Sigmoid colon (tissue), 4 donors: ENCODE measurements around the gene CCS.

ENCODE experiments used
- POLR2A ChIP-seq, 2 donors: fragments of 450-650 bp; IDR thresholded peaks; one replicate each; pipeline ENCODE4 v1.6.1; 2016; ENCODE audit warnings: antibody characterized with exemption in 2 of 2, mild to moderate bottlenecking in 2 of 2, moderate library complexity in 2 of 2
- POLR2AphosphoS5 ChIP-seq, 4 donors: sonication (generic); formaldehyde crosslinking; IDR thresholded peaks; one replicate each; pipeline ENCODE4 v1.6.1; 2017; ENCODE audit warnings: antibody characterized with exemption in 4 of 4
- TF ChIP-seq, protein P1 (sequence below), 4 experiments: fragments of 450-650 bp in 3 of 4; fragments of 200-600 bp in 1 of 4; IDR thresholded peaks; one replicate each; pipeline ENCODE4 v1.5.1; 2016 to 2019; ENCODE audit warnings: antibody characterized with exemption in 4 of 4, mild to moderate bottlenecking in 3 of 4, moderate library complexity in 2 of 4

DNA sequence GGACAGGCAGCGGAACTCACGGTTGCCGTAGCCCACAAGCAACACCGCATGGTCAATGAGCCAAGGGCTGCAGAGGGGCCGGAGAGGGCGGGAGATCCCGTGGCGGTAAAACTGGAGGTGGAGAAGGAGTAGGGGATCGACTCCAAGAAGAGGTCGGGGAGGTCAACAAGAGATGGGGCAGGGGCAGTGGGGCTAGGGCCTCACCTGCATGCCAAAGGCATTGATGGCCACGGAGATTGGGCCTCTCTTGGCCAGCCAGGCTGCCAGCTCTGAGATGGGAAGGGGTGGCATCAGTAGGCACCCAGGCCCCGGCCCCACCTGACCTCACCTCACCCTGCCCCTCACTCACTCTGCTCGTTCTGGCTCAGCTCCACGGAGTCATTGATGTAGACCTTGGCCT lies 28.4 kb upstream of the CCS start:
- TF ChIP-seq, protein P1, sequence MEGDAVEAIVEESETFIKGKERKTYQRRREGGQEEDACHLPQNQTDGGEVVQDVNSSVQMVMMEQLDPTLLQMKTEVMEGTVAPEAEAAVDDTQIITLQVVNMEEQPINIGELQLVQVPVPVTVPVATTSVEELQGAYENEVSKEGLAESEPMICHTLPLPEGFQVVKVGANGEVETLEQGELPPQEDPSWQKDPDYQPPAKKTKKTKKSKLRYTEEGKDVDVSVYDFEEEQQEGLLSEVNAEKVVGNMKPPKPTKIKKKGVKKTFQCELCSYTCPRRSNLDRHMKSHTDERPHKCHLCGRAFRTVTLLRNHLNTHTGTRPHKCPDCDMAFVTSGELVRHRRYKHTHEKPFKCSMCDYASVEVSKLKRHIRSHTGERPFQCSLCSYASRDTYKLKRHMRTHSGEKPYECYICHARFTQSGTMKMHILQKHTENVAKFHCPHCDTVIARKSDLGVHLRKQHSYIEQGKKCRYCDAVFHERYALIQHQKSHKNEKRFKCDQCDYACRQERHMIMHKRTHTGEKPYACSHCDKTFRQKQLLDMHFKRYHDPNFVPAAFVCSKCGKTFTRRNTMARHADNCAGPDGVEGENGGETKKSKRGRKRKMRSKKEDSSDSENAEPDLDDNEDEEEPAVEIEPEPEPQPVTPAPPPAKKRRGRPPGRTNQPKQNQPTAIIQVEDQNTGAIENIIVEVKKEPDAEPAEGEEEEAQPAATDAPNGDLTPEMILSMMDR (IDR thresholded peaks at IDR 0.05) = no peak
- no peak for TF ChIP-seq POLR2AphosphoS5 (IDR thresholded peaks at IDR 0.05)
- no peak for TF ChIP-seq POLR2A (IDR thresholded peaks at IDR 0.05)
